Vagina (tissue), 2 donors: ENCODE data around the gene TJP2.

Experiments used
- CTCF ChIP-seq, 3 experiments: fragments of 450-650 bp in 2 of 3; fragments of 200-600 bp in 1 of 3; sonication (generic) in 1 of 3; IDR thresholded peaks; one replicate each; pipeline ENCODE4 v1.5.1; 2017 to 2019; ENCODE audit warnings: antibody characterized with exemption in 3 of 3, mild to moderate bottlenecking in 2 of 3, moderate library complexity in 2 of 3
- POLR2AphosphoS5 ChIP-seq, 2 donors: sonication (generic); formaldehyde crosslinking; IDR thresholded peaks; one replicate each; pipeline ENCODE4 v1.9.0; 2017; ENCODE audit warnings: antibody characterized with exemption in 2 of 2, mild to moderate bottlenecking in 2 of 2, low read depth in 1 of 2; ENCODE audit not compliant: insufficient read depth in 1 of 2

GRCh38 chr9:69222970-69223369, 48.9 kb downstream of the TJP2 start:
- TF ChIP-seq CTCF (IDR thresholded peaks at IDR 0.05) (no peak), POLR2AphosphoS5 (IDR thresholded peaks at IDR 0.05; ENCODE audit: insufficient read depth in 1 of 2, low read depth in 1 of 2) (no peak)
